HepG2 (cell line): Measurements from ENCODE around the gene KIF6. TPM values are rescaled to one million over a fixed set of nuclear protein-coding genes. Genes with fewer than 3 reads are reported as not detected.

ENCODE experiments used
- ATAC-seq: fragments of 200-7000 bp; cut with Tn5 transposase; 3 replicates; pipeline ENCODE4 v1.9.1; 2020; ENCODE audit warnings: mild to moderate bottlenecking, moderate library complexity
- BruUV-seq: library from RNA; stranded (reverse); fragments of 400-500 nt; replicated peaks from 2 replicates; lab custom pipeline; 2021; lab: Mats Ljungman, UMichigan
- CTCF ChIA-PET: fragments of 300-600 bp; formaldehyde crosslinking; extraction: SDS; loops from one replicate; lab custom pipeline; 2021; ENCODE audit warnings: low total read pairs, inconsistent platforms, low intra/inter-chr PET ratio; lab: Yijun Ruan, JAX
- POLR2A ChIA-PET: fragments of 350-600 bp; sonication (Branson Sonifier 250); formaldehyde crosslinking; loops from one replicate; lab custom pipeline; 2020; ENCODE audit warnings: antibody characterized with exemption, inconsistent platforms; lab: Yijun Ruan, JAX
- DNase-seq: peaks from one replicate; pipeline ENCODE4 v3.0.0-alpha.2; 2015; ENCODE audit warnings: low spot score
- FAIRE-seq: peaks from 3 replicates; lab custom pipeline; 2011; peaks lifted over from hg19 to GRCh38; lab: Jason Lieb, UNC
- H2AFZ ChIP-seq: one replicate; pipeline ENCODE4 v1.6.1; 2011; ENCODE audit warnings: low read length, inconsistent platforms
- H3K27ac ChIP-seq: fragments of 300-600 bp; 3 replicates; pipeline ENCODE4 v1.8.0; 2011; ENCODE audit warnings: mixed run types, mild to moderate bottlenecking, mixed read lengths, low read length, inconsistent platforms; ENCODE audit not compliant: insufficient read depth; ENCODE audit errors: extremely low read length
- H3K27me3 ChIP-seq, 2 experiments: fragments of 200-600 bp in 1 of 2; 2 replicates in 1 of 2; 3 replicates in 1 of 2; pipeline versions ENCODE4 v1.6.0 to v1.8.0; 2011; ENCODE audit warnings: low read length in 2 of 2, mild to moderate bottlenecking in 2 of 2, moderate library complexity in 2 of 2, inconsistent platforms in 1 of 2; ENCODE audit not compliant: insufficient read depth in 2 of 2, control insufficient read depth in 1 of 2
- H3K36me3 ChIP-seq, 2 experiments: fragments of 200-600 bp in 1 of 2; replicated peaks in 1 of 2; 2 replicates in 1 of 2; 3 replicates in 1 of 2; pipeline versions ENCODE4 v1.5.1 to v1.8.0; 2011; ENCODE audit warnings: low read length in 2 of 2, inconsistent platforms in 1 of 2; ENCODE audit not compliant: insufficient read depth in 2 of 2, control insufficient read depth in 1 of 2
- H3K4me1 ChIP-seq: 2 replicates; pipeline ENCODE4 v1.5.1; 2012; ENCODE audit warnings: low read length, inconsistent platforms; ENCODE audit not compliant: insufficient read depth
- H3K4me2 ChIP-seq: 2 replicates; pipeline ENCODE4 v1.6.0; 2011; ENCODE audit warnings: low read depth, low read length, inconsistent platforms
- H3K4me3 ChIP-seq, 3 experiments: fragments of 200-600 bp in 1 of 3; sonication (generic), shearing (Covaris generic) in 1 of 3; replicated peaks in 1 of 3; 2 replicates each; pipeline ENCODE4 v1.5.1; 2011 to 2016; ENCODE audit warnings: low read length in 3 of 3, inconsistent platforms in 2 of 3, low read depth in 2 of 3, mild to moderate bottlenecking in 2 of 3, control low read depth in 1 of 3, mixed read lengths in 1 of 3; ENCODE audit not compliant: insufficient read depth in 1 of 3
- H3K79me2 ChIP-seq: one replicate; pipeline ENCODE4 v1.6.1; 2011; ENCODE audit warnings: low read length, inconsistent platforms; ENCODE audit not compliant: insufficient read depth
- H3K9ac ChIP-seq: 2 replicates; pipeline ENCODE4 v1.6.0; 2011; ENCODE audit warnings: mild to moderate bottlenecking, low read depth, low read length, inconsistent platforms; ENCODE audit not compliant: insufficient read depth
- H3K9me3 ChIP-seq: 2 replicates; pipeline ENCODE4 v1.5.1; 2012; ENCODE audit warnings: mild to moderate bottlenecking, low read length
- H4K20me1 ChIP-seq: 2 replicates; pipeline ENCODE4 v1.6.0; 2011; ENCODE audit warnings: inconsistent platforms, mild to moderate bottlenecking, low read length, moderate library complexity; ENCODE audit not compliant: insufficient read depth
- DBP ChIP-seq: sonication (generic); formaldehyde crosslinking; IDR thresholded peaks from 2 replicates; pipeline ENCODE4 v1.4.0; 2020; ENCODE audit warnings: missing genetic modification reagents; ENCODE audit errors: not compliant biosample characterization
- GTF3A ChIP-seq: sonication (generic); formaldehyde crosslinking; conservative IDR thresholded peaks from 2 replicates; pipeline ENCODE4 v1.4.0; 2020; ENCODE audit warnings: mild to moderate bottlenecking, missing genetic modification reagents
- MED13 ChIP-seq: sonication (generic); formaldehyde crosslinking; IDR thresholded peaks from 2 replicates; pipeline ENCODE4 v1.5.0; 2020; ENCODE audit warnings: missing genetic modification reagents
- NFYB ChIP-seq: sonication (generic); formaldehyde crosslinking; IDR thresholded peaks from 2 replicates; pipeline ENCODE4 v1.4.0; 2020; ENCODE audit warnings: missing genetic modification reagents
- PHF8 ChIP-seq: sonication (generic); formaldehyde crosslinking; IDR thresholded peaks from 2 replicates; pipeline ENCODE4 v1.5.0; 2020; ENCODE audit warnings: missing genetic modification reagents
- RERE ChIP-seq: IDR thresholded peaks from 2 replicates; pipeline ENCODE4 v1.6.1; 2016; ENCODE audit warnings: low read depth, missing genetic modification reagents, missing compliant biosample characterization
- RORA ChIP-seq: sonication (generic); formaldehyde crosslinking; IDR thresholded peaks from 2 replicates; pipeline ENCODE4 v1.5.0; 2020; ENCODE audit warnings: mild to moderate bottlenecking, missing genetic modification reagents, moderate library complexity
- SRF ChIP-seq: IDR thresholded peaks from 2 replicates; pipeline ENCODE4 v1.6.1; 2011; ENCODE audit warnings: mild to moderate bottlenecking, low read depth, low read length, moderate library complexity
- TBL1XR1 ChIP-seq: fragments of 150-350 bp; IDR thresholded peaks from 2 replicates; pipeline ENCODE4 v1.6.1; 2014; ENCODE audit warnings: borderline replicate concordance, low read length; ENCODE audit not compliant: partially characterized antibody
- THAP11 ChIP-seq: IDR thresholded peaks from 2 replicates; pipeline ENCODE4 v1.6.1; 2016; ENCODE audit warnings: missing biosample characterization, missing genetic modification reagents
- ZBTB37 ChIP-seq: sonication (generic); formaldehyde crosslinking; IDR thresholded peaks from 2 replicates; pipeline ENCODE4 v1.4.0; 2020; ENCODE audit warnings: mild to moderate bottlenecking, missing genetic modification reagents
- ZBTB8A ChIP-seq: sonication (generic); formaldehyde crosslinking; IDR thresholded peaks from 2 replicates; pipeline ENCODE4 v1.4.0; 2020; ENCODE audit warnings: mild to moderate bottlenecking, low read depth, missing genetic modification reagents, borderline replicate concordance
- ZFY ChIP-seq: sonication (generic); formaldehyde crosslinking; IDR thresholded peaks from 2 replicates; pipeline ENCODE4 v1.4.0; 2020; ENCODE audit warnings: missing genetic modification reagents
- ZNF143 ChIP-seq: sonication (generic); formaldehyde crosslinking; IDR thresholded peaks from 2 replicates; pipeline ENCODE4 v1.4.0; 2020; ENCODE audit warnings: missing genetic modification reagents
- ZNF503 ChIP-seq: sonication (generic); formaldehyde crosslinking; IDR thresholded peaks from 2 replicates; pipeline ENCODE4 v1.4.0; 2020; ENCODE audit warnings: missing genetic modification reagents
- ZNF607 ChIP-seq: sonication (generic); formaldehyde crosslinking; IDR thresholded peaks from 2 replicates; pipeline ENCODE4 v1.5.1; 2020; ENCODE audit warnings: missing genetic modification reagents, mild to moderate bottlenecking, borderline replicate concordance
- ZSCAN12 ChIP-seq: sonication (generic); formaldehyde crosslinking; IDR thresholded peaks from 2 replicates; pipeline ENCODE4 v1.9.0; 2021; ENCODE audit warnings: mild to moderate bottlenecking, missing genetic modification reagents
- whole genome bisulfite sequencing: methylation state at CpG from one replicate; pipeline ENCODE4 v1.1.6; 2017; ENCODE audit warnings: low lambda C conversion rate; 5-methylcytosine and 5-hydroxymethylcytosine counted together
- in situ Hi-C: cut with HindIII; loops from 2 replicates; pipeline ENCODE4 v1.10.0; 2017; ENCODE audit warnings: low pct_unique_long_range_greater_than_20kb; ENCODE audit not compliant: extremely low pct_ligation_motif_present
- intact Hi-C: fragments of 100-400 bp; cut with micrococcal nuclease; formaldehyde crosslinking; loops from one replicate; pipeline ENCODE4 v1.10.0; 2022; ENCODE audit not compliant: unreplicated experiment
- polyA plus RNA-seq, 8 experiments: library from polyadenylated mRNA; depleted of rRNA in 3 of 8; stranded (reverse) in 7 of 8; unstranded in 1 of 8; fragments of >200 nt; fragmentation: Illumina TruSeq in 4 of 8; extraction: Trizol in 4 of 8; gene quantifications; 2 replicates each; pipeline versions ENCODE4 v1.2.1 to v1.2.3, GENCODE V29; 2011 to 2016; ENCODE audit warnings: low read depth in 4 of 8, missing spikeins in 1 of 8, mixed read lengths in 1 of 8; ENCODE audit not compliant: insufficient read depth in 1 of 8
- total RNA-seq, 5 experiments: library from RNA; depleted of rRNA; stranded (reverse); fragments of >200 nt; fragmentation: Illumina TruSeq; extraction: Trizol; gene quantifications; 2 replicates each; pipeline ENCODE4 v1.2.3, GENCODE V29; 2016; ENCODE audit warnings: low read depth in 1 of 5

KIF6 gene
- total and polyA plus RNA-seq, 2 of the 13 experiments (the other 11 are each of a cell fraction or from before 2014, with no cell fraction given): 0.04 to 0.27 TPM

GRCh38 chr6:39344821-39345280 lies 380.4 kb downstream of the KIF6 start:
- ChIA-PET CTCF (no interaction called here), POLR2A (no interaction called here)
- FAIRE-seq (no peak), ATAC-seq (no peak), DNase-seq (no peak)
- intact Hi-C loops: no loop called here
- in situ Hi-C loops: no loop called here
- no peaks in the 10 kb centered on the region; a peak in 1 of 5 replicates for H3K27me3 ChIP-seq
- no peaks in the 10 kb centered on the region for H4K20me1 ChIP-seq
- WGBS: 36% methylated on average over 7 of the region's 7 CpGs
- H3K27ac ChIP-seq: no peak overlapping the region
- no peaks in the 10 kb centered on the region for H3K79me2 ChIP-seq
- H3K36me3 ChIP-seq: no peaks in the 10 kb centered on the region
- H2AFZ ChIP-seq: no peak overlapping the region
- no peak overlapping the region for H3K4me3 ChIP-seq
- no peak overlapping the region for H3K9ac ChIP-seq
- no TSS peak for BruUV-seq
- H3K4me2 ChIP-seq: no peak overlapping the region
- no peaks in the 10 kb centered on the region for H3K9me3 ChIP-seq
- no peaks in the 10 kb centered on the region for H3K4me1 ChIP-seq
- TF ChIP-seq MED13 (CRISPR knock-in tag) (no peak), ZNF503 (CRISPR knock-in tag) (no peak), GTF3A (CRISPR knock-in tag) (no peak), NFYB (CRISPR knock-in tag) (peak; percentile 18; the same call in 1 of the 2 replicates), RORA (CRISPR knock-in tag) (no peak), TBL1XR1 (no peak), ZFY (no peak), ZNF607 (CRISPR knock-in tag) (no peak), PHF8 (CRISPR knock-in tag) (no peak), DBP (CRISPR knock-in tag) (no peak), ZBTB37 (CRISPR knock-in tag) (no peak), ZNF143 (CRISPR knock-in tag) (peak; percentile 45; the same call in 1 of the 2 replicates), THAP11 (CRISPR knock-in tag) (peak; percentile 49), SRF (no peak), ZBTB8A (CRISPR knock-in tag) (no peak), RERE (CRISPR knock-in tag) (no peak), ZSCAN12 (CRISPR knock-in tag) (no peak)
